HepG2 (cell line): ENCODE data around the gene CNTN5.

Experiments
- MEIS2 ChIP-seq: sonication (generic); formaldehyde crosslinking; IDR thresholded peaks from 2 replicates; pipeline ENCODE4 v1.9.0; 2021; ENCODE audit warnings: mild to moderate bottlenecking, missing genetic modification reagents
- MTF2 ChIP-seq: sonication (generic); formaldehyde crosslinking; IDR thresholded peaks from 2 replicates; pipeline ENCODE4 v1.5.0; 2020; ENCODE audit warnings: missing genetic modification reagents, borderline replicate concordance
- SALL2 ChIP-seq: sonication (generic); formaldehyde crosslinking; IDR thresholded peaks from 2 replicates; pipeline ENCODE4 v1.8.1; 2023; ENCODE audit warnings: mild to moderate bottlenecking, missing genetic modification reagents, inconsistent platforms

GRCh38 chr11:99391245-99391644 lies 370.5 kb downstream of the CNTN5 start:
- no peak for TF ChIP-seq MTF2 (CRISPR knock-in tag)
- no peak for TF ChIP-seq SALL2 (CRISPR knock-in tag)
- TF ChIP-seq MEIS2 (CRISPR knock-in tag), result no peak
